Measurements from ENCODE around the gene PCDH9.

The PCDH9 gene

DNA sequence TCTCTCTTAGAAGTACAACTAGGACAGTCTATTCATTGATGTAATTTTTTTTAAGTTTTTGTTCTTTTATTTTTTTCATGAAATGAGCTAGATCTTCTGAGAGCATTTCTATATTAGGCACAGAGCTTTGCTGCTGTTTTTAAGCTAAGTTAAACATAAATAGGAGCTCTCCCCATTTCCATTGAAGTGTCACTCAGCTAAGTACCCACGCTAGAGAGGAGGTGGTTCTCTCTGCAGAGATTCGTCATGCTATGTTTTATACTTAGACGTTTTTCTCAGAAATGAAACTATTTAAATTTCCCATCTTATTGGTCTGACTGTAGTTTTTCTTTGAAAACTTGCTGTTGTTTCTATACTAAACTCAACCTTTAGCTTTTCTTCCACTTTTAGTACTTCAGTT lies 271.5 kb downstream of the PCDH9 start:
- DNase-seq, result no peak

DNA sequence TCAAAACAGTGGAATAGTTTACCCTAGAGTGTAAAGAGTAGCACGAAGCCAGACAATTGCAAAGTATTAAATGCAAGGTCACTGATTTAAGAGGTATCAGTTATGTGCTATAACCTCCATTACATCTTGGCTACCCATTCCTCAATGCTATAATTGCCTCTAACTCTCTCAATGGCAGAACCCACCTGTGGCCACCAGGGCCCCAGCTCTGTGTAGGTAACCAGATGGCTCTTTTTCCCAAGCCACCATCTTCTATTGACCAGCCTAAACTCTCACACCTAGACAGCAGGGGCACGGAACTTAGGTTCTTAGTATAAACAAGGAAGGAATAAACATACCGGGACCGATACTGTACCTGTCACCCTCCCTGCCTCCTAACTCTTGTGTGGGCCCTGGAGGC lies 277.6 kb downstream of the PCDH9 start:
- no peak for DNase-seq

DNA sequence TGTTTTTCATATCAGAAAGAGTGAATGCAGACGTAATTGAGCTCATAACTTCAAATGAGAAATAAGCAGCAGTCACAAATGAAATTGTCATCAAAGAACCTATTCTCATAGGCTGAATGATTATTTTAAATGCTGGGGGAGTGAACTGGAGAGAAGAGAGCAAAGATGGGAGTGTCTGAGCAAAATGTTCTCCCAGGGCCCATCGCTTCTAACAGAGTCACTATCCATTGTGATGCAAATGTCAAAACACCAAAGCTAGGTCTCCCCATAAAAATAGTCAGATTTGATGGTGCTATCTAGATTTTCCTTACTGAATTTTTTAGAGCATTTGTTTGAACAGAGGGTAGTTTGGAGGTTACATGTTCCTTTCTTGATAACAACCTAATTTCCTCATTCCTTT lies 278.7 kb downstream of the PCDH9 start:
- no peak for DNase-seq

DNA sequence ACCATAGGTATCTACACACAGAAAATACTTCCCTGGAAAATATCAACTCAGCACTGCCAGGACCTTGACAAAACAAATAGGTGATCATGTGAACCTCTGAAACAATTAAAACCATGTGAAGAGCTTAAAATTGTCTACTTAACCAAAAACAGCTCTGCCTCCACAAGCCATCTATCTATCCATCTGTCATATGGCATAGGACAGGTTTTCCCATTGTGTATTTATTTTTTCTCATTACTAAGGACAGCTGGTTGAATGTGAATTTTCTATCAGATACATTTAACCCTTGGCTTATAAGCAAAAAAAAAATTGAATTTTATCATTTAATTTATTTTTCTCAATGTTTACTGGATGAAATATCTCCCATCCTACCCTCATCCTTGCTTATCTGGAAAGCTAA lies 279.5 kb downstream of the PCDH9 start:
- no peak for DNase-seq

DNA sequence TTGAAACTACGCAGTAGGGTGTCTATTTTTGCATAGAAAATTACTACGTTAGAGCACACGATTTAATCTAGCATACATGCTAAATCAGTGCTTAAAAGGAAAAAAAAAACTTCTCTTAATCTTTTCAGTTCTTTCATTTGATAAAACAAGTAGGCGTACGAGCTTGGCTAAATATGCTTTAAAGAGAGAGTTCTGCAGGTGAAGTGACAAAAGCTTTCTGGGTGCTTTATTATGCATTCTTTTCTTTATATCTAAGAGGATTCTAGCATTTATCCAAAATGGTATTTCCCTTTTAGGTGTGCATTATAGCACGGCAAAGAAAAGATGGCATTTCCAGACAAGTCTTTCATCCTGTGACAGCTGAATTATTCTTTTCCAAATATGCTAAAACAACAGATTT lies 281.2 kb downstream of the PCDH9 start:
- no peak for DNase-seq

DNA sequence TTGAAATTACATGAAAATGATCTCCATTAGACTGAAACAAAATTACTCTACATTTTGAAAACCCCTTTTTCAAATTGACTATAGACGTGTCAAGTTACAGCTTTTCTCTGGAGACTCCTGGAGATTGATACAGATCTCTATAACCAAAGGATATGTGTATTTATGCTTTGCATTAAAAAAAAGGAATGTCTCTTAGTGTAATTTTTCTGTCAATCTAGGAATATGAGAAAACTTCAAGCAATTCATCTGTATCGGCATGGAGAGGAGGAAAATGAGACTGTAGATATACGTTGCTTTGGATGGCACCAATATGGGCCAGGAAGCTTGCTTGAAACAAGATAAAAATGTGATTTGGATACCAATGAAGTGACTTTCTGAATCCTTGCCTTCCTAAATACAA lies 286.6 kb downstream of the PCDH9 start:
- no peak for DNase-seq

DNA sequence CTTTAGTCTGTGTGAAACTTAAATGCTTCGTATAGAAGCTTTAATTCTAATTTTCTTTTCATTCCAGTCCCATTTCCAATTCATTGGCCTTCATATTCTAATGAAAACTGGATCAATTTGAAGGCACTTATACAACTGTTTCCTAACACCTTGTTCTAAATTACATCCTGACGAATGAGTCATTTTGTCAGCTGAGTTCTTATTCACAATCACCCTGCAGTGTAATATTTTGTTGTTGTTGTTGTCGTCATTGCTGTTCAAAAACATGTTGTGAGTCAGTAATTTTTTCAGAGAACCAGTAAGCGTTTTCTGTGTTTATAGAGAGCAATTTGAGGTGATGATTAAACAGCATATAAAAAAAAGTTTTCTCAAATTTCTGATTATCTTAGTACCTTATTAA lies 290.0 kb downstream of the PCDH9 start:
- DNase-seq, result no peak

DNA sequence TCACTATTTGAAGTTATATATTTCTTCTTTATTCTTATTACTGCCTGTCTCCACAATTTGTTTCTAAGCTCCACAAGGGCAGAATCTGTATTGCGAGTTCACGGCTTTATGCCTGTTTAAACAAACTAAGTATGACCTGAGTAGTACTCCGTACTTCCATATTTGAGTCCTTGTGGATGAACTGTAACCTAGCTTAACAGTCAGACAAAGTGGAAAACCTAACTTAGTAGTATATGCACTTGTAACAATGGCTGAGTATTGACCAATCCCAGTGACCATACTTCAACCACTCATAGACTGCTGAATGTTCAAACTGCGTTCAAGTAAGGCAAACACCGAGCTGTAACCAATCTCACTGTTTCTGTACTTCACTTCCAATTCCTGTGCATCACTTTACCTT lies 292.7 kb downstream of the PCDH9 start:
- DNase-seq, result no peak

DNA sequence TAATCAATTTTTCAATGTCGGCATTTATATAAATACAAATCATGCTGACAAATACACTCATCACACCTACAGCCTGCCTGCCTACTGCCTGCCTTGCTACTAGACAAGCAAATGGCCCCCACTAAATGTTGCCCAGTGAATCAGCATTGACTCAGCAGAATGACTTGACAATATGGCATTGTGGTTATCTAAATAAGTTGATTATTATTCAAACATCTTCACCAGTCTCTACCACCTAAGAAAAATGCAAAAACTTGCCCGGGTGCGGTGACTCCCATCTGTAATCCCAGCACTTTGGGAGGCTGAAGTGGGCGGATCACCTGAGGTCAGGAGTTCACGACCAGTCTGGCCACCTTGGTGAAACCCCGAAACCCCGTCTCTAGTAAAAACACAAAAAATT lies 296.1 kb downstream of the PCDH9 start:
- no peak for DNase-seq

DNA sequence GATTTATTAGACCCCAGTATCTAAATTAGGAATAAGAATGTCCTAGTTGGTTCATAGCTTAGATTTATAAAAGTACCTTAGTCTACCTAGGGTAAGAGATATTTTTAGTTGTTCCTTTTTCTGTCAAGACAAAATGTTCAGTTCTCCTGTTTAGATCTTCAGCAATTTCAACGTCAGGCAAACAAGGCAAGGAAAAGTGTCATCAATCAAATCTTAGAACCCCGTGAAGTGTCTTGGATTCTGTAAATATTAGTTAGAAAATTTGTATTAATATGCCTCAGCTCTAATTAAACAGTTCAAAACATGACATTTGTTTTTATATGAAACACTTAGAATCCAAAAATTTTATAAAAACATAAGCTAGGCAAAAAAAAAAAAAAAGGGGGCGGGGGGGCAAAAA lies 296.6 kb downstream of the PCDH9 start:
- DNase-seq, result no peak

DNA sequence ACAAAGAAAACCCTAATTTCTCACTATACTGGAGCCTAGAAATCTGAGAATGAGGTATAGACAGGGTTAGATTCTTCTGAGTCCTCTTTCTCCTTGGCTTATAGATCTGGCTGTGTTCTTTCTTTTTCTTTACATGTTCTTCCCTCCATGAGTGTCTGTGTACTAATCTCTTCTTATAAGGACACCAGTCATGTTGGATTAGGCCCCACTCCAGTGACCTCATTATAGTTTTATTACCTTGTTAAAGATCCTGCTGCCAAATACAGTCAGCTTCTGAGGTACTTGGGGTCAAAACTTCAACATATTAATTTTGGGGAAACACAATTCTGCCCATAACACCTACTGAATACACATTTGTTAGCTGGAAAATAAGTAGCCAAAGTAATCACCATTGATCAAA lies 302.6 kb downstream of the PCDH9 start:
- DNase-seq, result no peak

DNA sequence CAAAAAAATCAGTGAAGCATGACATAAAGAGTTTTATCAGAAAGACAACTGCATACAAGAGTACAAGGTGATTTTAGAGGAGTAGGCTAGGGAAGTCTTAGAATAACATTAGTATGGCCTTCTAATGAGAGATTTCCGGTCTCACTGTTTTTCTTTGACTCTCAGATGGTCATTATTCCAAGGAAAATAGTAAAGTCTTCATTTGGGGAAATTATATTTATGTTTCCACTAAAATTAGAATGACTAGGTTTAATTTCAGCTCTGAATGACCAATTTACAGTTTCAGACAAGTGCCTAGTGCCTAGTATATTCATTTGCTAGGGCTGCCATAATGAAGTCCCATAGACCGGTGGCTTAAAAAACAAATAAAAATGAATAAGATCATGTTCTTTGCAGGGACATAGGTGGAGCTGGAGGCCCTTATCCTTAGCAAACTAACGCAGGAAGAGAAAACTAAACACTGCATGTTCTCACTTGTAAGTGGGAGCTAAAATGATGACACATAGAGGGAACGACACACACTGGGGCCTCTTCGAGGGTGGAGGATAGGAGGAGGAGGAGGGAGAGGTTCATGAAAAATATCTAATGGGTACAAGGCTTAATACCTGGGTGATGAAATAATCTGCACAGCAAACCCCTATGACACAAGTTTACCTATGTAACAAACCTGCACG lies 303.1 kb downstream of the PCDH9 start:
- DNase-seq, result no peak

DNA sequence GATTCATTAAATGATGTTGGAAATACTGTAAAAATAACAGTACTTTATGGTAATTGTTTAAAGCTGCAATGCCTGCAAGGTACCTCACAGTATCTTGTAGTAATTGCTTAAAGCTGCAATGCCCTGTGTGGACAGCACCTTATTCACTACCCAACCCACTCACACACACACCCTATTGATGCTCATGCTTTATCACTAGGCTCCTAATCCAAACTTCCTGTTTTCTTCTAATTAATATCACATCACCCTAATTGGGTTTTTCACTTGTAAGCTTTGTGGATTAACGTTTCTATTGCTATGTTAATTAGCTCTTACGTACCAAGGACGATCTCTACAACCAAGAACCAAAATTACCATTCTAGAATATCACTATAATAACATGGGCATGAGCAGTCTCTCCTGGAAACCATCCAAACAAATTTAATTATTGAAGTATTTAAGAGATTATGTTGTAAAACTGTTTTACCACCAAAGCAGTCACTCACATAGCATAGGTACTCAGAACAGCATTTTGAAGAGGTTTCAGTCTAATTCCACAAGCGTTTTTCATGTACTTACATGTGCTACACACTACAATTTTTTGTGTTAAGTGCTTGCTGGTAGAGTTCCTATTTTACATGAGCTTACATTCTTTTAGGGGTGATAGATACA lies 303.8 kb downstream of the PCDH9 start:
- no peak for DNase-seq

DNA sequence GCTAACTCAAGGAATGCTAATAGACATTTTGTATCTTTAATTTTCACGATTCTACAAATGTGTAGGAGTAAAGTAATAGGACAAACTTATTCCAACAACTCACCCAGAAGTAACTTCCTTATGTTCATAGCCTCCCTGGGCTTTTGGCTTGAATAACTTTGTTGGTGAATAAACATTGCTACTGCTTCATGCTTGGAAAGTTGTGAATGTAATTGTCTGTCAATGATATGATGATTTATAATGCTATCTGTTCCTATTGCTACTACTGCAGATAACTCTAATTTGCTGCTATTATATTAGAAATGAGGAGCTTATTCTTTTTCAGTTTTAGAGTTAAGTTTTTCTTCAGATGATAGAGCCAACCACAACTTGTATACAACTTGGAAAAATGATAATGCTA lies 307.7 kb downstream of the PCDH9 start:
- no peak for DNase-seq

DNA sequence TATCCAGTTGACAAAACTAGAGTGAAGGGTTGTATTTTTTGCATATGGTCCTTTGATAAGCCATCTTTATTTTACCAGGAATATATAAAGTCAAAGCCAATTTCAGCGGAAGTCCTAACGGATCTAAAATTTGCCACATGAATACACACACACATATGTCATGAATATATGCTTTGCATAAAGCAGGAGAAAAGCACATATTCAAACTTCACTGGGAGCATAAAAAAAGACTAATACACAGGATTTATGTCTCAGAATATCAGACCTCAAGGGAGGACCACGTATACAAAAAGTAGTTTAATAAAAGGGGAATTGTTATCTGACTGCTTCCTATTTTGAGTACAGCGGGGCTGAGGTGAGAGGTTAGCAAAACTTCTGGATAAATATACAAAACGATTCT lies 308.7 kb downstream of the PCDH9 start:
- DNase-seq, result no peak

DNA sequence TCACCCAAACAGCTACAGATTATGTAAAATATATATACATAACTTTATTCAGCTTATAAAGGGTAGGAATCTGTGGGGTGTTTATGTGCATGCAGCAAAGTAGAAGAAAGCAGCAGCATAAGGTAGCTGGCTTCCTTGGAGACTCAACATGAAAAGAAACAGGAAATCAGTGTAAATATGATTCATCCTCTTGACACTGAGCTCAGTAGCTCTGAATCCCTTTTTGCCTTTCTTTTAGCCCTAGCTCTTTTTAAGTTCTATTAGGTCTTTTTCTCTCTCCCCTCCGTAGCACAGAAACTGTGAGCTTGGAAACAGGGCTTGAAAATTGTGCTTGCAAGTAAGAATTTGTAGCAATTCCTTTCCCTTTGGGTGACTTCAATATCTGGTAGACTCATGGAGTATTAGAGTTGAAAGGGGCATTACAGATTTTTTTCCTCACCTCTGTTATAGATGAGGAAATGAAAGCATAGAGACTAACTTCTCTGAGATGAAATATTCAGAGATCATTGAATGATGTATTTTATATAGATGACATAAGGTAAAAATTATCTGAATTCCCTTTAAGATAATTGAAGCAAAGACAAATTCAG lies 314.4 kb downstream of the PCDH9 start:
- no peak for DNase-seq

DNA sequence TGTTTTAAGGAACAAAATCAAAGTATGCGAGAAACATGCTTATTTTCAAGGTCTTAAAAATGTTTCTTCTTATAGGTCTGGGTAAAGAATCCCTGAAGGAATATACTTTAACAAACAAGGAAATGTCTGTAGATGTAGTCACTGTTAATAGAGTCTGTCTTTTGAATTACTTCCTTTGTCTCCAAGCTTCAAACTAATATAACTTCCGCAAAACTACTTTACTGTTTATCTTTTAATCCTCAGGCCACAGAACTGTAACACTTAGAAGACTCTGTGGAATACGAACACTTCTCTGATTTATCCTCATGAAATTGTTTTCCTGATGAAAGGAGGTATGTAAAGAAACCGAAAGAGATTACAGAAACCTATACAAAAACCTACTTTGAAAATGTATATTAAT lies 316.0 kb downstream of the PCDH9 start:
- no peak for DNase-seq

DNA sequence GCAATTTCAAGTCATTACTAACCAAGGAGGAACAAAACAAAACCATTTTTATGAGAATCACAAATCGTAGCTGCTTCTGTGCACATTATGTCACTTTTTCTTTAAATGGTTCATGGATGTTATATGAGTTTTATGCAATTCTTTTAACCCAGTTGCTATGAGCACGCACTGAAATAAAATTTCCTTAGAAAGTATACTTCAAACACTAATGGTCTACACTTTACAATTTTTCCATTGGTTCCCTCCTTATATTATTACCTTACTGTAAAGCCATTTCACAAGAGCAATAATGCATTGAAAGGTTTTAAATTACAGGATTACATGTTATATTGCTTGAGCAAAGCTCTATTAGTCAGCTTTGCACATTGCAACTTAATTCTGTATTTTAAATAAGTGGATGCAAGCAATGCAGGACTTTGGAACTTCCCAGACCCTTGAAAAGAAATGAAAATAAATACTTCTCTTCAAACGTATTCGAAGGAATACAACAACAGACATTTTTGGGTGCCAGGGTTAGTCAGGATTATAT lies 318.7 kb downstream of the PCDH9 start:
- DNase-seq, result no peak

DNA sequence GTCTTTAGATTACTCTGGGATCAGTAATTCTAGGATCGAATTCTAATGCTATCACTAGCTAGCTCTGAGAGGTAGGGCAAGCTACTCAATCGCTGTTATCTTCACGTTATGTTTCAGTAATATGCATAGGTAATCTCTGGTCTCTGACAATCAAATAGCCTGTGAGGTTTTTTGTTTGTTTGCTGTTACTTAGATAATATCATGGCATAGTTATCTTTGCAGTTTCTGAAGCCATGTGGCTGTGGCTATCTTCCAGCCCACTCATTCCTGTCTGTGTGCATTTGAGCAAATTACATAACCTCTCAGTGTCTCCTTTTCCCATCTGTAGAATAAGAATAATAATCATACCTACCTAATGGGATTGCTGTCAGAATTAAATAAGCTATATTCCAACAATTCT lies 330.2 kb downstream of the PCDH9 start:
- no peak for DNase-seq

DNA sequence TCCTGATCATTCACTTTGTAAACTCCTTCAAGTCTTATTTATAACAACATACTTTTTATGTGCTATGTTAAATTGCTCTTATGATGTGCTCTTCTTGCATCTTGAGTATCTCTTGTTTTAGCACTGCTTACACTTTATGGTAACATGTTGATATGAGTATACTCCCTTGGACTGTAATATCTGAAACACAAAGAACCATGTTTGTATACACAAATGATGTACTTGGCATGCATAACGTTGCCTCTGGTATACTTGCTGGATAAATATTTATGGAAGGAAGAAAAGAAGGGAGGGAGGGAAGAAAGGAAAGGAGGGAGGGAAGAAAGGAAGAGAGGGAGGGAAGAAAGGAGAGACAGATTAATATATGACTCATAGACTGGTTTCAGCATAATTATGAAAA lies 333.2 kb downstream of the PCDH9 start:
- DNase-seq, result no peak

DNA sequence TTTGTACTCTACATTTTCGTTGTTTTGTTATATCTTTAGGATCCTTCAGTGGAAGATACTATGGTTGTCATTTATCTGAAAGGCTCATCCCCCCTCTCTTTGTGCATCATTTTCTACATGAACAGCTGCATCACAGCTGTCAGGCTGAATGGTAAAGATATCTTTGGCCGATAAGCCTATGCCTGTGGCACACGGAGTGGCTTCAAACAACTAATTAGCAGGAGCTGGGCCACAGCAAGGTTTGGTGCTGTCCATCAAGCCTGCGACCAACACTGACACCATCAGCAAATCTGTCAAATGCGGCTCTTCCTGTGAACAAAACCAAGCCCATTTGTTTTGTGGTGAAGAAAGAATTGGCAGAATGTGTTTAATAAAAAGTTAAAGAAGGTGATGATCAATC lies 334.4 kb downstream of the PCDH9 start:
- DNase-seq, result no peak

DNA sequence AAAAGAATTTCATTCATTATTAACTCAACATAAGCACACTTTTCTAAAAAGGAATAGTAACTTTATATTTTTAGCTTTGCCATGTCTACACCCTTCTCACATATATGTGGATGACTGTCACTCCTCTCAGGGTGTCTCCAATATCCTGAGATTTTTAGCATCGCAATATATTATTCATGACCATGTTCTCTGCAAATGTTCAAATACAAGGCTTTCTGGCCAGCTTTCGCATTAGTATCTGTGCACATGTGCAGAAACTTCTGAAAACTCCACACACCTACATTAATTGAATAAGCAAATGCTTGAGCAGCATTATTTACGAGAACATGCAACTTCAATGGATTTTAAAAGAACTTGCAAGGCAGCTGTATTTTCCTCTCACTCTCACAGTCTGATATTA lies 334.8 kb downstream of the PCDH9 start:
- no peak for DNase-seq

DNA sequence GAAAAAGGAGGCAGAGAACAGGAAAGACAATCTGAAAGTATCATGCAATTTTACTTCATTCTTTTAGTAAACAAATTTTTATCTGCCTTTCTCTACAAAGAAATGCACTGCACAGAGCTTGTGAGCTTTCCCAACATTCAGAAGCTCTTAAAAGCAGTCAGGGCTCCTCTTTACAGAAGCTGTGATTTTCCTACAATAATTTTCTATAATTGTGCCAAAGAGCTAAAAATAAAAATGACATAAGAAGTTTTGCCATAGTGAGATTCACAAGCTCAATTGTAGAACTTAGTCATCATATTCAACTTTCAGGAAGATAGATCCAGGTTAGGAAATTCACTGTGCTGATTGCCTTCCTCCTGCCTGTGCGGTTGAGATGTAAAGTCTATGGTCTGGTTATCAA lies 341.4 kb downstream of the PCDH9 start:
- DNase-seq, result no peak

DNA sequence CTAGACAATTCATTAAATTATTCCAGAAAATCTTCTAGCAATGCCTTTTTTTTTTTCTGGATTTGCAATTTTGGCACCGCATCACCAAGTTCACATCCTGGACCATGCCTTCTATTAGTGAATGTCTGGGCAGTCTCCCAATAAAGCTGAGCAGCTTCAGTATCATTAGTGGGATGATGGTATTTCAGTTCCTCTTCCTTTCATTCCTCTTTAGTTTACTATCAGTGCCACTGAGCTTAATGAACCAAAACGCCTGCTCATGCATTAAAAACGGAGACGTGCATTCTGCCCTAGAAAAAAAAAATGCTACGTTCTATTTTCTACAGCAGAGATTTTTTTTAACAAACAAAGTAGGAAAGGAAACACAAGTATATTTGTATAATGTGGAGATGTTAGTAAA lies 343.0 kb downstream of the PCDH9 start:
- DNase-seq, result no peak

DNA sequence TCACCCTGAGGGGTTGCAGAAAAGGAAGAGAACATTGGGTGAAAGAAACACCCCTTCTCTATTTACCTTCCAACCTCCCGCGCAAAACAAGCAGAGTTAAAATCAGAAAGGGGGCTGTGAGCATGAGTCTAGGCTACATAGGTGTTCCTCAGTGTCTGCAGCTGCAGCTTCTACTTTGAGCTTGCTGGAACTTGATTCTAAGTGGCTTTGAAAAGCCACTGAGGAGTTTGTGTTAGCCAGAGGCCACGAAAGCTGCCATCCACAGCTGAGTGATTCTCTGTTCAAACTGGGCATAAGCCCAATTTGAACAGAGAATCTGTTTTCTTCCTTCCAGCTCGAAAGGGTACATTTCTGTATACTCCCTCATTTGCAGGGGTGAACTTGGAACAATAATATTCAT lies 343.9 kb downstream of the PCDH9 start:
- no peak for DNase-seq
